Measurements from ENCODE around the gene GH2. TPM values are rescaled to one million over a fixed set of nuclear protein-coding genes. Genes with fewer than 3 reads are reported as not detected.
"Not testable (repeated sequence)": the region's sequence is repeated elsewhere in the genome, so short reads cannot be mapped to it uniquely, and the experiment has no call there.

Gene GH2
- total RNA-seq, 4 donors from 2014 or later = not detected

DNA sequence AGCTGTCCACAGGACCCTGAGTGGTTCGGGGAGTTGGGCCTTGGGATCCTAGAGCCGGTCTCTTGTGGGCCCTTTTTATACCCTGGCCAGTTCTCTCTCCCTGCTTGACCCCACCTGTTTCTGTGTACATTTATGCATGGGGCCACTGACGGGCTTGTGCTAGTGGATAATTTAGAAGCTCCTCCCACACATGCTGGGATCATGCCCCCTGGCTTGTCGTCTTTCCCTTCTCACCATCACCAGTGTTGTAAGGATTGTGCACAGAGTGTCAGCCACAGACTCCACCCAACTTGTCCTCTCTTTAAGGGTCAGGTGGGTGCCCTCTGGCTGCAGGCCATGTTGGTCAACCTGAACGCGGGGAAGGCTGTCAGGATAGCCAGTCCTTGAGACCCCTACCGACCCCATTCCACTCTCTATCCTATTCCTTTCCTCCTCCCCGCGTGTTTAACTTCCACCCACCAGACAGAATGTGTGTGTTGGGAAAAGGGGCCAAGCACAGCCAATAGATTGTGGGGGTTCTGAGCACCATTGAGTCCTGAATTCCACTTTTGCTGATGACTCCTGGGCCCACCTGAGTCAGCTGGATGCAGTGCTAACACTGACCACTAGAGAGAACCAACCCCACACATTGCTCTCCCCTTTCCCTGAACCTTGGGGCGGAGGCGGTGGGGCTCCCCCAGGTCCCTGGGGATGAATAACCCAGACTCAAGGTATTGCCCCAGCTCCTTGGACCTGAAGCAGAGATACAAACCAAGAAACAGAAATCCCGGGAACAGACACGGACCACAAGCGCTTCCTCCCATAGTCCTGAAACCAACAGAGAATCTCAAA, 15.0 kb upstream of the GH2 start, which contains the start of gene CSH1:
Gene CSH1 (minus strand): TSS at position 51 of the 831 bp plus-strand sequence. CDS start 63 bp downstream, outside the sequence.
- DNase-seq (ENCODE audit: low spot score); ATAC-seq (ENCODE audit: low FRiP score): not testable (repeated sequence)

DNA sequence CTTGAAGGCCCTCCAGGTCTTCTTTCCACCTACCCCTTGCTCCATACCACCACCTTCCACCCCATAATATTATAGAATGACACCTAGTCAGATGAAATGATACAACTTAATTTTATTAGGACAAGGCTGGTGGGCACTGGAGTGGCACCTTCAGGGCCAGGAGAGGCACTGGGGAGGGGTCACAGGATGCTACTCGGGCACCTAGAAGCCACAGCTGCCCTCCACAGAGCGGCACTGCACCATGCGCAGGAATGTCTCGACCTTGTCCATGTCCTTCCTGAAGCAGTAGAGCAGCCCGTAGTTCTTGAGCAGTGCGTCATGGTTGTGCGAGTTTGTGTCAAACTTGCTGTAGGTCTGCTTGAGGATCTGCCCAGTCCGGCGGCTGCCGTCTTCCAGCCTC, 13.1 kb upstream of the GH2 start:
- DNase-seq (ENCODE audit: low spot score); ATAC-seq (ENCODE audit: low FRiP score): not testable (repeated sequence)

GRCh38 chr17:63894021-63894420, 12.3 kb upstream of the GH2 start:
- not testable (repeated sequence) for ATAC-seq (ENCODE audit: low FRiP score); DNase-seq (ENCODE audit: low spot score)

DNA sequence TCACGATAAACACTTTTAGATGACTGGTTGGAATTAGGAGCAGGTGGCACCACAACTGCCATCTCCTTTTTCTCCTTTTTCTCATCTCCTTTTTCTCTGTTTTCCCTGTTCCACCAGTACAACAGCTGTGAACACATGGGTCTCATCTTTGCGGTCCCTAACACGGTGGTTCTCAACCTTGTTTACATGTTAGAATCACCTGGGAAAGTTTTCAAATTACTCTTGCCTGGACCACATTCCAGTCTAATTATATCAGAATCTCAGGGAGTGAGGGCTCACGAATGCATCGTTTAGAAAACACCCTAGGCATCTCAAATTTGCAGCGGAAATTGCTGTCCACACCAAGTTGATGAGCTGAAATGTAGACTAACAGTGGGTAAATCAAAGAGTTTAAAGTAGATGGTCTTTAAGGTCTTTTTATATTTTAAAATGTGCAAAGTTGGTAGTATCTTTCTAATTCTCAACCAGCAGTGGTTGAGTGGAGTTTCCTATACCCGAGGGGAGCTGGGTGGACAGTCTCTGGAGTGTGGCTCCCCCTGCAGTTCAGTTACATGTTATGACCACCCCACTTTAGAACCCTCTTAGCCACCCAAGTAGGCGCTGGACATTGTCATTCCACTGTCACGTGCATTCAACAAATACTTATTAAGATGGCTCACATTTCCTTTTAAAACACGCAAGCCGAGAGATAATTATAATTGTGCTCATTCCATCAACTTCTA, 10.7 kb upstream of the GH2 start:
- not testable (repeated sequence) for DNase-seq (ENCODE audit: low spot score); ATAC-seq (ENCODE audit: low FRiP score)

DNA sequence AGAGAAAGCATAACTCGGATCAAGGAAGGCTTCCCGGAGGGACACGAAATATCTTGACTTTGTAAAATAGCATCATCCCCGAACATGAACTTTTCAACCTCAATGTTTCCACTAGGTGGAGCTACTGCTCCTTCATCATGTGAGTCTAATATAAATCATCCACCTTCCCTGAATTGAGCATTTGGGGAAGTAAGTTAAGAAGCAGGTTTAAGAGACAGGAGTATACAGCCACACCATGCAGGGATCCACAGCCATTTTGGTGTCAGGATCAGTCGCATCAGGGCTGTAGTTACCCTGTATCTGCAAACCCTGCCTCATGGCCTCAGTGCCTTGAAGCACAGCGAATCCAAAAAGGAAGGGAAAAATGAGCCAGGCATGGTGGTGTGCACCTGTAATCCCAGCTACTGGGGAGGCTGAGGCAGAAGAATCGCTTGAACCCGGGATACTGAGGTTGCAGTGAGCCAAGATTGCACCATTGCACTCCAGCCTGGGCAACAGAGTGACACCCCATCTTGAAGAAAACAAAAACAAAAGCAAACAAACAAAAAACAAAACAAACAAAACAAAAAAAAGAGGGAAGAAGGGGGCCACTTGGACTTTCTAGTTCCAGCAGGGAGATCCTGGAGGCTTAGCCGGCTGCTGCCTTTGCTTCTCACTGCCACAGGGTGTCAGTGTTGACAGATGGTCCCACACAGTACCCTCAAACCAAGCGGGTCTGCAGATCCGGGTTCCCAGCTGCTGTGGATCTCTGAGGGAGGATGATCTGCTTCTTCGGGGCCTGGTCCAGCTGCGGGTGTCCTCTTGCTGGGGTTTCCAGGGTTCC, 7.5 kb upstream of the GH2 start:
- not testable (repeated sequence) for DNase-seq (ENCODE audit: low spot score); ATAC-seq (ENCODE audit: low FRiP score)

DNA sequence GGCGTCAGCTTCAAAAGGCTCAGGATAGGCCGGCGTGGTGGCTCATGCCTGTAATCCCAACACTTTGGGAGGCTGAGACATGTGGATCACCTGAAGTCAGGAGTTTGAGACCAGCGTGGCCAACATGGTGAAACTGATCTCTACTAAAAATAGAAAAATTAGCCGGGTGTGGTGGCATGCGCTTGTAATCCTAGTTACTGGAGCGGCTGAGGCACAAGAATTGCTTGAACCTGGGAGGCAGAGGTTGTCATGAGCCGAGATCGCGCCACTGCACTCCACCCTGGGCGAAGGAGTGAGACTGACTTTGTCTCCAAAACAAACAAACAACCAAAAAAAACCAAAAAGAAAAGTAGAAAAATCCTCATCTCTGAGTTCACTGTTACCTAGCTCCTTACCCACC, 3.4 kb upstream of the GH2 start:
- not testable (repeated sequence) for DNase-seq (ENCODE audit: low spot score); ATAC-seq (ENCODE audit: low FRiP score)

- not testable (repeated sequence) for ATAC-seq (ENCODE audit: low FRiP score); DNase-seq (ENCODE audit: low spot score)
These were observed 932 bp upstream of the GH2 start for GRCh38 chr17:63882626-63883126.

- not testable (repeated sequence) for ATAC-seq (ENCODE audit: low FRiP score); DNase-seq (ENCODE audit: low spot score)
These were observed 407 bp downstream of the GH2 start for GRCh38 chr17:63881337-63881736.

- DNase-seq (ENCODE audit: low spot score) (no peak), ATAC-seq (ENCODE audit: low FRiP score) (no peak)
- no peak for TF ChIP-seq CTCF (IDR thresholded peaks at IDR 0.05)
These were observed 1.0 kb downstream of the GH2 start for GRCh38 chr17:63880706-63881105.

- not testable (repeated sequence) for DNase-seq (ENCODE audit: low spot score)
These were observed 3.3 kb downstream of the GH2 start for GRCh38 chr17:63878413-63878812.

GRCh38 chr17:63874693-63875092, 7.1 kb downstream of the GH2 start:
- not testable (repeated sequence) for DNase-seq (ENCODE audit: low spot score); ATAC-seq (ENCODE audit: low FRiP score)

More at GRCh38 chr17:63878413-63878812, 3.3 kb downstream of the GH2 start:
- ATAC-seq (ENCODE audit: low FRiP score) = not testable (repeated sequence)

- DNase-seq (ENCODE audit: low spot score); ATAC-seq (ENCODE audit: low FRiP score): not testable (repeated sequence)
These were observed 7.6 kb downstream of the GH2 start for GRCh38 chr17:63874061-63874626.

DNA sequence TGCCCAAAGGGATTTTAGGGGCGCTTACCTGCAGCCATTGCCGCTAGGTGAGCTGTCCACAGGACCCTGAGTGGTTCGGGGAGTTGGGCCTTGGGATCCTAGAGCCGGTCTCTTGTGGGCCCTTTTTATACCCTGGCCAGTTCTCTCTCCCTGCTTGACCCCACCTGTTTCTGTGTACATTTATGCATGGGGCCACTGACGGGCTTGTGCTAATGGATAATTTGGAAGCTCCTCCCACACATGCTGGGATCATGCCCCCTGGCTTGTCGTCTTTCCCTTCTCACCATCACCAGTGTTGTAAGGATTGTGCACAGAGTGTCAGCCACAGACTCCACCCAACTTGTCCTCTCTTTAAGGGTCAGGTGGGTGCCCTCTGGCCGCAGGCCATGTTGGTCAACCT, 8.2 kb downstream of the GH2 start, which contains the start of gene CSH2:
Gene CSH2 (minus strand): TSS at position 101 of the 400 bp plus-strand sequence. CDS start 63 bp downstream, at position 38.
- DNase-seq (ENCODE audit: low spot score); ATAC-seq (ENCODE audit: low FRiP score): not testable (repeated sequence)

- ATAC-seq (ENCODE audit: low FRiP score); DNase-seq (ENCODE audit: low spot score): not testable (repeated sequence)
These were observed 9.9 kb downstream of the GH2 start for GRCh38 chr17:63871646-63872365.

GRCh38 chr17:63870292-63870665, 11.5 kb downstream of the GH2 start:
- DNase-seq (ENCODE audit: low spot score); ATAC-seq (ENCODE audit: low FRiP score): not testable (repeated sequence)

GRCh38 chr17:63869491-63870291, 12.1 kb downstream of the GH2 start:
- ATAC-seq (ENCODE audit: low FRiP score) = not testable (repeated sequence)

More at GRCh38 chr17:63869491-63870291, 12.1 kb downstream of the GH2 start:
- not testable (repeated sequence) for DNase-seq (ENCODE audit: low spot score)

All from omental fat pad (tissue), 4 donors.